Brain microvascular endothelial cell (primary cell): ENCODE data around the gene DOLPP1.
A peak's percentile ranks its signal among the peaks of the same experiment; 100 is the strongest.

Experiments used
- DNase-seq: peaks from one replicate; pipeline ENCODE4 v3.0.0-alpha.2; 2020
- H3K27ac ChIP-seq: fragments of 250-450 bp; sonication (Bioruptor Pico); 2 replicates; pipeline ENCODE4 v1.5.1; 2020; ENCODE audit warnings: mild to moderate bottlenecking, moderate library complexity
- H3K27me3 ChIP-seq: fragments of 250-450 bp; sonication (Bioruptor Pico); replicated peaks from 2 replicates; pipeline ENCODE4 v1.5.1; 2020; ENCODE audit warnings: mild to moderate bottlenecking
- H3K36me3 ChIP-seq: fragments of 250-450 bp; sonication (Bioruptor Pico); replicated peaks from 2 replicates; pipeline ENCODE4 v1.5.1; 2020; ENCODE audit warnings: mild to moderate bottlenecking
- H3K4me3 ChIP-seq: 2 replicates; pipeline ENCODE4 v1.5.1; 2011; ENCODE audit warnings: low read depth, mild to moderate bottlenecking, control low read depth, low read length, moderate library complexity
- CTCF ChIP-seq: IDR thresholded peaks from 2 replicates; pipeline ENCODE4 v1.5.1; 2011; ENCODE audit warnings: low read depth, mild to moderate bottlenecking, moderate library complexity, low read length, control low read depth, inconsistent platforms; ENCODE audit errors: missing control alignments
- in situ Hi-C: cut with HindIII; loops from 2 replicates; pipeline ENCODE4 v1.10.0; 2017; ENCODE audit warnings: low sequenced_read_pairs, low pct_ligation_motif_present

DOLPP1 gene

GRCh38 chr9:129100383-129101169 is 19.7 kb downstream of the DOLPP1 start:
- Histone ChIP-seq H3K27ac (no peak overlapping the region), H3K36me3 (peaks cover 3% of the 10 kb centered on the region), H3K27me3 (no peaks in the 10 kb centered on the region), H3K4me3 (no peak overlapping the region)
- TF ChIP-seq CTCF: peak; percentile 9
- in situ Hi-C loops: no loop called here
- DNase-seq: no peak

GRCh38 chr9:129101279-129101678 is 20.4 kb downstream of the DOLPP1 start:
- DNase-seq: no peak
- H3K36me3 ChIP-seq: no peaks in the 10 kb centered on the region
- in situ Hi-C loops: no loop called here

GRCh38 chr9:129102095-129102525 is 21.2 kb downstream of the DOLPP1 start:
- no peaks in the 10 kb centered on the region for H3K36me3 ChIP-seq
- TF ChIP-seq CTCF: no peak
- no peaks in the 10 kb centered on the region for H3K27me3 ChIP-seq
- H3K4me3 ChIP-seq: no peak overlapping the region
- DNase-seq: no peak
- in situ Hi-C loops: no loop called here
- no peak overlapping the region for H3K27ac ChIP-seq

More at GRCh38 chr9:129101279-129101678, 20.4 kb downstream of the DOLPP1 start:
- H3K27me3 ChIP-seq: no peaks in the 10 kb centered on the region
- no peak for TF ChIP-seq CTCF
- H3K27ac ChIP-seq: no peak overlapping the region
- no peak overlapping the region for H3K4me3 ChIP-seq

- Histone ChIP-seq H3K27ac (no peak overlapping the region), H3K36me3 (no peaks in the 10 kb centered on the region), H3K4me3 (no peak overlapping the region), H3K27me3 (no peaks in the 10 kb centered on the region)
- TF ChIP-seq CTCF: peak; percentile 85
- in situ Hi-C loops: no loop called here
- DNase-seq: peak; percentile 44
These were observed 22.1 kb downstream of the DOLPP1 start for GRCh38 chr9:129102791-129103594.

GRCh38 chr9:129103595-129103965 is 22.7 kb downstream of the DOLPP1 start:
- no peak for TF ChIP-seq CTCF
- Histone ChIP-seq H3K4me3 (no peak overlapping the region), H3K36me3 (no peaks in the 10 kb centered on the region), H3K27ac (no peak overlapping the region), H3K27me3 (no peaks in the 10 kb centered on the region)
- in situ Hi-C loops: no loop called here
- DNase-seq: no peak
